HG03521 (cell line): ENCODE results near the gene IRF2.
A peak's percentile ranks its signal among the peaks of the same experiment; 100 is the strongest.

Experiments used
- ATAC-seq: cut with Tn5 transposase; IDR thresholded peaks from one replicate; pipeline ENCODE4 v1.9.1; 2021; ENCODE audit warnings: mild to moderate bottlenecking, moderate library complexity; ENCODE audit not compliant: unreplicated experiment

IRF2 gene

GRCh38 chr4:184371390-184371787, 103.0 kb downstream of the IRF2 start:
- ATAC-seq, result no peak

- no peak for ATAC-seq
Observed at GRCh38 chr4:184370711-184371389, 103.5 kb downstream of the IRF2 start.

DNA sequence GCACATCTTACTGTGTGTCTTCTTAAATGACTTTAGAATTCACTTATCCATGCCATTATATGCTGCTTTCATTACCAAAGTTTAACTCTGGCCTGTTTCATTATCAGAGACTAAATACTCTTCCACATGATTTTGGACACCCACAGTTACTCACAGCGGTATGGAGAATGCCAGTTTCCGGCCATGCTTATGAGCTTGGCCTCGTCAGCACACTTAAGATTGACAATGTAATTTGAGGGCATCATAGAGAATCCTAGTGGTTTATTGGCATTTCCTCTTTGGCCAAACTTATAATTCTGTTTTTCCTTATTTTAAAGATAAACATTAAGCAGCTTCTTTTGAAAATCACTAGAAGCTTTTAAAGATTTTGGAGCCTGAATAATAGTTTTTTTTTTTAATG, 104.5 kb downstream of the IRF2 start:
- no peak for ATAC-seq

- ATAC-seq, result no peak
Observed at GRCh38 chr4:184368731-184369130, 105.6 kb downstream of the IRF2 start.

DNA sequence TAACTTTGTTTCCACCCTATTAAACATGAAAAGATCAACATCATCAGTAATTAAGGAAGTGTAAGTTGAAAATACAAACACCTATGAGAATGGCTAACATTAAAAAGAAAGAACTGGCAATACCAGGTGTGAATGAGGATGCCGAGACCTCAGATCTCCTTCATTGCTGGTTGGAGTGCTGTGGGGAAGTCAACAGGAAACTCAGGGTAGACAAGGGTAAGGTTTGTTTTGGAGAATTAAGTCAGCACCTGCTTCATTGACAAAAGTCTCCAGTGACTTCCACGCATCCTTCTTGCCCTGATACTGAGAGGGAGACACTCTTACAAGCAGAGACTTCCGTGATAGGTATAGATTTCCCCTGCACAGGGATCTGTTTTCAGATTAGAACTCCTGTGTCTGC, 106.1 kb downstream of the IRF2 start:
- ATAC-seq, result no peak

DNA sequence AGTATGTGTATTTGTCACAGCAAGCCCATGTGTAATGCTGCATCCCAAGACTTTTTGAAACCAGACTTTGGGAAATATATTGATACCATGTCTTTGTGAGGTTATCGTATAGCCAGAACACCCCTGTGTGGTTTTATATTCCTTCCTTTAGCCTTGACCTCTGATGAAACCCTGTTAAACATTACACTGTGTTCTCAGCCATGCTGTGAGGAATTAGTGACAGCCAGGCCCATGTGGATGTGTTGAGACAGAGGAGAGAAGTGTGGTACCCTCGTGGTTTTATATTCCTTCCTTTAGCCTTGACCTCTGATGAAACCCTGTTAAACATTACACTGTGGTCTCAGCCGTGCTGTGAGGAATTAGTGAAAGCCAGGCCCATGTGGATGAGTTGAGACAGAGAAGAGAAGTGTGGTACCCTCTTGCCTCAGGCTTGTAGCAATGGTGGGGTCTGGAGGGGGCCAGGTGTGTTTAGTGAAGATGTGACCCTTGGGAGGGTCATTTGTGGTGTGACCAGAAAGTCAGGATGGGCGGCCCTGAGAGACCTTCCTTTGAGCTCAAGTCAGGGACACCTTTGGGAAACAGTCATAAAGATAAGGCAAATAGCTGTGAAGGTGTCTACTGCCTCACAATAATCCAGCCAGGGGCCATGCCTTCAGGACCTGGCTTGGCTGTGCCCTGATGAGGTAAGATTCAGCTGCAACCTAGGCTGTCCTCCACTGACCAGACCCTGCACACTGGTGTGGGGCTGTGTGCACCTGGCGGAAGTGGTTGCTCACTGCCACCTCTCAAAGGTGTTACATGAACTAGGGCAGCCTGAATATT, 110.0 kb downstream of the IRF2 start:
- peak; percentile 47 for ATAC-seq

- ATAC-seq, result no peak
Observed at GRCh38 chr4:184363258-184363657, 111.1 kb downstream of the IRF2 start.

DNA sequence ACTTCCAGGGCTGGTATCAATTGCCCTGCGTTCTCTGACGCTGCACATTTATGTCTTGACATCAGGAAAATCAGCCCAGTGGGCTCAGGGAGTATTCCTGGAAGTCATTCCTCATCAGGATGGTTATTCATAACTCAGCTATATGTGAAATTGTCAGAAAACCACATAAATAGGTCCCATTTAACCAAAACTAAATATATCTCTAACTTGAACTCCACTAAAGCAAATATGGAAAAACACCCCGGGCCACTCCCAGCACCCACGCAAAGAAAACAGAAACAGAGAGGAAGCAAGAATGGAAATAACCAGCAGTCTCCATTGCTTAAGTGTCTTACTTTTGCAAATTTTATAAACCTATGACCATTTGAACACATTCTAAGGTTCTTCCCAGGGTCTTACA, 112.0 kb downstream of the IRF2 start:
- no peak for ATAC-seq

DNA sequence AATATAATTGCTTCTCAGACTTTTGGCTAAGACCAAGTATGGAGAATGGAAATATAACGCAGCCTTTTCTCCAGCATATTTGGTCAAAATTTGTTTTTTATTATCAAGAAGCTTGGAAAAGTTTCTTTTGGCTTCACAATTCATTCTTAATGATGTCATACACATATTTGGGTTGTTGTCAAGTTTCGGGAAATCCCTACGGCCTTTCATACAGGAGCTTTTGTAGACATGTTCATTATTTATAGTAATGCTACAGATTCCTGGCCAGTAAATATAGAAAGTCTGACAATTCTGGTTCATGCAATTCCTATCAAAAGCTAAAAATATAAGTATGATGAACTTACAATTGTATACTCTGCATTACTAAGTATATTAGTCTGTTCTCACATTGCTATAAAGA, 112.9 kb downstream of the IRF2 start:
- no peak for ATAC-seq

DNA sequence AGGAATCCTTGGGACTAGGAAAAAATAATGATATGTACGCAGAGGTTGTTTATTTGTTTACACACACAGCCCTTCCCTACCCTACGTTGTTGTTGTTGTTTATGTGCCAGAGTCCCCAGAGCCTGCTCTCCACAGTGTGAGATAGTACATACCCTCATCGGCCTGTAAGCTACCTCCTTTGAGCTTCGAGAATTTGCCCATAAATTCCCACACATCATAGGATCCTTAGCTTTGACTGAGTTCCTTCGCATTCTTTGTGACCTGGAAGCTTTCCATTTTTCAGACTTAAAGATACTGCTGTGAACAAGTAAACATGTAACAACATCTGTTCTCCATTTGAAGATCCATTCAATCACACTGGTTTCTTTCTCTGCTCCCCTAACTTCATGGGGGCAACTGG, 114.5 kb downstream of the IRF2 start:
- ATAC-seq, result no peak

GRCh38 chr4:184358521-184359232, 115.7 kb downstream of the IRF2 start:
- no peak for ATAC-seq

- ATAC-seq, result no peak
Observed at GRCh38 chr4:184357772-184358171, 116.6 kb downstream of the IRF2 start.

DNA sequence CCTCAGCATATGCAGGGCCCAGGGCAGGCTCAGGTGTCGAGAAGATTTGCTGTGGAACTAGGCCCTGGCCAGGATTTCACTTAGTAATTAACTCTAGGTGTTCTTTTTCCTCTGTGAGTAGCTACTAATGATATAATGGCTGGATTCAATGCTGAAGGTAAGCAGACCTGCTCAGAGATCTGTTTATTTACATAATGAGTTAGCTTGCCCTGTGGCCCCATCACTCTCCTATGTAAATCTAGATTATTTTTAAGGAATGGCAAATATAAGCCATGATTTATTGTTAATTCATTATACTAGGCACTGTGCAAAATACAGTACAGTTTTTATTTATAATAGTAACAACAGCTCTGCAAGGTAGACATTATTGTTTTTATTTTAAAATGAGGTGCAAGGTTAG, 117.2 kb downstream of the IRF2 start:
- ATAC-seq, result no peak

- no peak for ATAC-seq
Observed at GRCh38 chr4:184356366-184356765, 118.0 kb downstream of the IRF2 start.

- no peak for ATAC-seq
Observed at GRCh38 chr4:184355857-184356256, 118.5 kb downstream of the IRF2 start.

GRCh38 chr4:184355111-184355604, 119.2 kb downstream of the IRF2 start:
- no peak for ATAC-seq

- no peak for ATAC-seq
Observed at GRCh38 chr4:184352891-184353290, 121.5 kb downstream of the IRF2 start.

GRCh38 chr4:184351560-184352451, 122.5 kb downstream of the IRF2 start:
- ATAC-seq, result no peak

DNA sequence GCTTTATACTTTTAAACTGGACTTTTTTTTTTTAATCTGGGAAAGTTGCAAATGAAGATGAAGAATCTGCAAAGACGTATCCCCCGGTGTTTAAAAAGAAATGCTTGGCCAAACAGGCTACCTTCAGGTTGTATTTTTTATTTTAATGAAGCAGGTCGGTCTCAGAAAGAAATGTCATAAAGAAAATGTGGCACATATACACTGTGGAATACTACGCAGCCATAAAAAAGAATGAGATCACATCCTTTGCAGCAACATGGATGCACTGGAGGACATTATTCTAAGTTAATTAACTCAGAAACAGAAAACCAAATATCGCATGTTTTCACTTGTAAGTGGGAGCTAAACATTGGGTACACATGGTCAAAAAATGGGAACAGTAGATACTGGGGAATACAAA, 123.4 kb downstream of the IRF2 start:
- no peak for ATAC-seq

GRCh38 chr4:184350213-184350817, 124.0 kb downstream of the IRF2 start:
- no peak for ATAC-seq
